GM18505 (cell line): ENCODE data around the gene KRTAP11-1.

ENCODE experiments used
- ATAC-seq: cut with Tn5 transposase; IDR thresholded peaks from one replicate; pipeline ENCODE4 v1.9.1; 2021; ENCODE audit not compliant: unreplicated experiment
- POLR2A ChIP-seq: IDR thresholded peaks from 4 replicates; pipeline ENCODE4 v1.6.1; 2011; ENCODE audit warnings: borderline replicate concordance; ENCODE audit not compliant: insufficient read depth, insufficient read length; ENCODE audit errors: extremely low read depth

The KRTAP11-1 gene, protein sequence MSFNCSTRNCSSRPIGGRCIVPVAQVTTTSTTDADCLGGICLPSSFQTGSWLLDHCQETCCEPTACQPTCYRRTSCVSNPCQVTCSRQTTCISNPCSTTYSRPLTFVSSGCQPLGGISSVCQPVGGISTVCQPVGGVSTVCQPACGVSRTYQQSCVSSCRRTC

GRCh38 chr21:30881480-30881879, at the start of gene KRTAP11-1:
TSS of gene KRTAP11-1 (minus strand) at chr21:30881580. CDS start at chr21:30881524, 56 bp downstream.
- no peak for ATAC-seq

GRCh38 chr21:30924146-30924700, 42.8 kb upstream of the KRTAP11-1 start:
- no peak for ATAC-seq
- TF ChIP-seq POLR2A, result no peak

More at GRCh38 chr21:30881480-30881879, at the start of gene KRTAP11-1:
- no peak for TF ChIP-seq POLR2A

- no peak for ATAC-seq
- no peak for TF ChIP-seq POLR2A
These were observed 39.7 kb upstream of the KRTAP11-1 start for GRCh38 chr21:30921129-30921528.

DNA sequence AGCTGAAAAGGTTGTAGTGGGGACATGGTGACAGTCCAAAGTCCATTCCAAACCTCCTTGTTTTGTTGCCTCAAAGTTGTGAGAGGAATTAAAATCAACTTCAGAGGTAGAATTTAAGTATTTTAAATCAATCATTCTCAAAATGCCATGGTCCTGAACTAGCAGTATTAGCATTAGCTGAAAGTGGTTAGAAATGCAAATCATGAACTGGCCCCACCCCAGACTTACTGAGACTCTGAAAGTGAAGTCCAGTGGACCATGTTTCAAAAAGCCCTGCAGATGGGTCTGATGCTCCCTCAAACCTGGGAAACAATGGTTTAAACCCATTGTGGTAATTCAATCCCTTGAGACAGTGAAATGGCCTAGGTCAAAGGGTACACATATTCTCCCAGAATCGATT, 36.2 kb upstream of the KRTAP11-1 start:
- no peak for TF ChIP-seq POLR2A
- ATAC-seq, result no peak

GRCh38 chr21:30900881-30901280, 19.5 kb upstream of the KRTAP11-1 start:
- ATAC-seq, result no peak
- no peak for TF ChIP-seq POLR2A

GRCh38 chr21:30882866-30883597, 1.7 kb upstream of the KRTAP11-1 start:
- TF ChIP-seq POLR2A, result no peak
- ATAC-seq, result no peak

DNA sequence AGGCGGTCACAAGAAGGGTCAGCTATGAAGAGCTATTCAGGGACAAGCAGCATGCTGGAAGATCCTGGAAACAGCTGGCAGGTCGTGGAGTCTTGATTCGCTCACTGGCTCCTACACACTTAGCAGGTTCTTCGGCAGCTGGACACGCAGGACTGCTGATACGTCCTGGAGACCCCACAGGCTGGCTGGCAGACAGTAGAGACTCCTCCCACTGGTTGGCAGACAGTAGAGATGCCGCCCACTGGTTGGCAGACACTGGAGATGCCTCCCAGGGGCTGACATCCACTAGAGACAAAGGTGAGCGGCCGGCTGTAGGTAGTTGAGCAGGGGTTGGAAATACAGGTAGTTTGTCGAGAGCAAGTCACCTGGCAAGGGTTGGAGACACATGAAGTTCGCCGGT, 466 bp downstream of the KRTAP11-1 start:
- no peak for ATAC-seq
- TF ChIP-seq POLR2A, result no peak

GRCh38 chr21:30874526-30874925, 6.9 kb downstream of the KRTAP11-1 start:
- no peak for ATAC-seq
- TF ChIP-seq POLR2A, result no peak

DNA sequence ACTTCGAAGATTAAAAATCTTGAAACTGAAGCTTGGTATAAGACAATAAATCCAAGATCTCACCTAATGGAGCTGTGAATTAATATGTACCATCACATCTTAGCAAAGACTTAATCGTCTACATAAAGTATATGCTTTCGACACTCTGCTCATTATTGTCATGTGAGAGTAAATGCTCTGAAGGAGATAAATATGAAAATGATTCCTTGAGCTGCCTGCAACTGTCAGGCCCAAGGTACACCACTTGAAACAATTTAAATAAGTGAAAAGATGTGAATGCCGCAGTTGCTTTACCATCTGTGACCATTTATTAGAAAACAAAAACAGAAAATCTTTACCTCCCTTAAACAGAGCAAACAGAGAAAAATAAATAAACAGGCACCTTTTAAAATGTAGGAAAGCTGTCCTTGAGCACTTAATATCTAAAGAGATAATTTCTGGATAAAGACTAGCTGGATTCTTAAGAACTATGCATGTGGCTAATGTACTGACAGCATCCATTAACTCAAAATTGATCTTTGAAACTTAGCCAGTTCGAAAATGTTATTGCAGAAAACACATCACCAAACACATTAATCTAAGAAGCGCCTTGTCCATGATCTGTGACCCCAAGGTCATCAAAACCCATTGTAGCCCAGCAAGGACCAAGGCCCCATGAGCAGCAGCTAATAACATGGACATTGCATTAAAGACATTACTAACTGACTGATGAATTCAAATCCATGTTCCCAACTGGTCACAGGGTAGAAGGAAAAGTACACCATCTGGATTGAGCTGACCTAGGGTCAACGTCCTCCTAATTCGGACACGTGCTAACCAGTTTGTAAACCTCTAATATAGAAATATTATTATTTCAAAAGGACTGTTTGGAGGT, 33.5 kb downstream of the KRTAP11-1 start:
- ATAC-seq, result no peak
- no peak for TF ChIP-seq POLR2A

GRCh38 chr21:30842990-30843389, 38.4 kb downstream of the KRTAP11-1 start:
- no peak for TF ChIP-seq POLR2A
- ATAC-seq, result no peak

DNA sequence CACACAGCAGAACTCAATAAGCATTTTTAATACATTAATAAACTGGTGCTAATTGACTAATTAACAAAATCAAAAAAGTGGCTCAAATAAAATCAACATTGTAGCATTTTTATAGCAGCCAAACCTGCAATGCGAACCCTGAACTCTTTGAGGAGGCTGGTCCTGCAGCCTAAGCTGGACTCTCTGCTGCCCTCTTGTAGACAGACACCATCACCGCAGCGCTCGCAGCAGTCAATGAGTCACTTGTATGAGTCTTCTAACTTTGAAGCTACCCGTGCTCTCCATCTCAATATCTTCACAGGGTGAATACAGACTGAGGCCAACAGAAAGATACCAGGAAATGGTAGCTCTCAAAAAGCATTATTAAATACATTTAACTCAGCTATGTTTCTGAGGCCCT, 42.1 kb downstream of the KRTAP11-1 start:
- ATAC-seq, result no peak

GRCh38 chr21:30838536-30838935, 42.8 kb downstream of the KRTAP11-1 start:
- TF ChIP-seq POLR2A, result no peak
- ATAC-seq, result no peak

More for the DNA sequence above, 42.1 kb downstream of the KRTAP11-1 start:
- no peak for TF ChIP-seq POLR2A

DNA sequence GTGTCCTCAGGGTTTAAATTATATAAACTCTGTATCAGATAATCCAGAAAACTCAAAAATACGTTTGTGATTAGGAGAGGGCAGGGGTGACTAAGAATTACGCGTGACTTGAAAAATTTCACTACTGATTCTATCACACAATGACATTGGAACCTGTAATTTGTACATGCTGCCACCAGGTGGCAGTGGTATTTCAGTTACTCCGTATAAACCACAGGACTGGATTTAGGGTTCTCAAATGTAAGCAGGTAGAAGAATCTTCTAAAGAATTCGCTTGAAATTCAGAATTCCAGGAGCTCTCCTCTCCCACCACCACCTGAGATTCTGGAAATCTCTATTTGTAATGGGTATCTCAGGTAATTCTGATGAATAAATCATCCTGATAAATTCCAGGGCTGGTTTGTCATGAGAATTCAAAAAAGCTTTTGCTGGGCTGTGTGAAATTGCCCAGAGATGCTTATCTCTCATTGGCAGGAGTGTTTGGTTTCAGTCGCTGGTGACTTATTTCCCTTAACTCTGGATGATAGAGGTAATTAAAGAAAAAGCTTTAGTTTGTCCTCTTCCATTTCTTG, 50.1 kb downstream of the KRTAP11-1 start:
- no peak for TF ChIP-seq POLR2A
- no peak for ATAC-seq
